K562 (cell line): ENCODE results near the gene PDE9A. TPM values are rescaled to one million over a fixed set of nuclear protein-coding genes. Genes with fewer than 3 reads are reported as not detected.

Source experiments
- ATAC-seq: fragments of 200-7000 bp; cut with Tn5 transposase; 3 replicates; pipeline ENCODE4 v1.9.1; 2020; ENCODE audit warnings: moderate library complexity
- BruUV-seq: library from RNA; stranded (reverse); fragments of 400-500 nt; replicated peaks from 2 replicates; lab custom pipeline; 2021; lab: Mats Ljungman, UMichigan
- CTCF ChIA-PET: fragments of 300-600 bp; formaldehyde crosslinking; extraction: SDS; loops from one replicate; lab custom pipeline; 2021; ENCODE audit warnings: low intra/inter-chr PET ratio; lab: Yijun Ruan, JAX
- POLR2A ChIA-PET: fragments of 300-600, 350-650 bp; sonication (Branson Sonifier 250); formaldehyde crosslinking; extraction: SDS; loops from one replicate; lab custom pipeline; 2021; ENCODE audit warnings: antibody characterized with exemption, inconsistent platforms; lab: Yijun Ruan, JAX
- DNase-seq, 4 experiments: peaks; one replicate each; pipeline versions ENCODE4 v3.0.0 to v3.0.0-alpha.2; 2011 to 2018; ENCODE audit warnings: low spot score in 3 of 4, mixed read lengths in 3 of 4; ENCODE audit errors: extremely low read depth in 1 of 4
- FAIRE-seq: peaks from 2 replicates; lab custom pipeline; 2011; peaks lifted over from hg19 to GRCh38; lab: Jason Lieb, UNC
- H2AFZ ChIP-seq: 2 replicates; pipeline ENCODE4 v1.6.0; 2011; ENCODE audit warnings: low read depth, low read length, control low read depth, inconsistent platforms
- H3K27ac ChIP-seq: fragments of 200-600 bp; 3 replicates; pipeline ENCODE4 v1.8.0; 2011; ENCODE audit warnings: low read depth, mild to moderate bottlenecking, control low read depth, inconsistent platforms, low read length, moderate library complexity, mixed read lengths; ENCODE audit errors: extremely low read depth
- H3K27me3 ChIP-seq, 2 experiments: fragments of 300-600 bp in 1 of 2; 2 replicates in 1 of 2; 3 replicates in 1 of 2; pipeline versions ENCODE4 v1.6.0 to v1.8.0; 2011; ENCODE audit warnings: inconsistent platforms in 2 of 2, low read length in 2 of 2, mild to moderate bottlenecking in 1 of 2, mixed read lengths in 1 of 2, moderate library complexity in 1 of 2; ENCODE audit not compliant: control insufficient read depth in 2 of 2, insufficient read depth in 2 of 2
- H3K36me3 ChIP-seq: fragments of 300-600 bp; 3 replicates; pipeline ENCODE4 v1.8.0; 2011; ENCODE audit warnings: mild to moderate bottlenecking, low read length, inconsistent platforms; ENCODE audit not compliant: control insufficient read depth, insufficient read depth
- H3K4me1 ChIP-seq, 2 experiments: fragments of 200-600 bp in 1 of 2; replicated peaks in 1 of 2; 2 replicates in 1 of 2; 3 replicates in 1 of 2; pipeline versions ENCODE4 v1.5.1 to v1.8.0; 2011; ENCODE audit warnings: inconsistent platforms in 2 of 2, low read length in 2 of 2, mild to moderate bottlenecking in 1 of 2, mixed read lengths in 1 of 2, moderate library complexity in 1 of 2; ENCODE audit not compliant: control insufficient read depth in 2 of 2, insufficient read depth in 2 of 2
- H3K4me2 ChIP-seq: 2 replicates; pipeline ENCODE4 v1.6.1; 2011; ENCODE audit warnings: low read length, control low read depth, inconsistent platforms, mixed read lengths; ENCODE audit not compliant: insufficient read depth
- H3K4me3 ChIP-seq: fragments of 200-600 bp; sonication (generic), shearing (Covaris generic); 2 replicates; pipeline ENCODE4 v1.5.1; 2016; ENCODE audit warnings: control low read depth, inconsistent platforms
- H3K79me2 ChIP-seq: fragments of 200-600 bp; 3 replicates; pipeline ENCODE4 v1.8.0; 2011; ENCODE audit warnings: low read length, inconsistent platforms; ENCODE audit not compliant: control insufficient read depth, insufficient read depth
- H3K9ac ChIP-seq, 2 experiments: 2 replicates each; pipeline versions ENCODE4 v1.6.0 to v1.6.1; 2011; ENCODE audit warnings: low read depth in 2 of 2, low read length in 2 of 2, control low read depth in 1 of 2, inconsistent platforms in 1 of 2, mild to moderate bottlenecking in 1 of 2, mixed read lengths in 1 of 2; ENCODE audit not compliant: insufficient read depth in 1 of 2
- H3K9me1 ChIP-seq: one replicate; pipeline ENCODE4 v1.6.0; 2011; ENCODE audit warnings: inconsistent platforms, mild to moderate bottlenecking, low read length, moderate library complexity; ENCODE audit not compliant: control insufficient read depth, insufficient read depth
- H3K9me3 ChIP-seq: replicated peaks from 2 replicates; pipeline ENCODE4 v1.5.1; 2011; ENCODE audit warnings: low read depth, low read length, inconsistent platforms; ENCODE audit not compliant: control insufficient read depth, insufficient read depth
- H4K20me1 ChIP-seq: replicated peaks from 2 replicates; pipeline ENCODE4 v1.6.1; 2011; ENCODE audit warnings: low read length, inconsistent platforms, mixed read lengths; ENCODE audit not compliant: control insufficient read depth, insufficient read depth
- E2F6 ChIP-seq, 2 experiments: IDR thresholded peaks; 2 replicates each; pipeline ENCODE4 v1.6.1; 2011; ENCODE audit warnings: borderline replicate concordance in 1 of 2, control low read depth in 1 of 2, low read depth in 1 of 2, low read length in 1 of 2, mild to moderate bottlenecking in 1 of 2, mixed read lengths in 1 of 2, moderate library complexity in 1 of 2; ENCODE audit not compliant: insufficient read depth in 1 of 2, insufficient read length in 1 of 2, poor library complexity in 1 of 2, severe bottlenecking in 1 of 2; ENCODE audit errors: extremely low read depth in 1 of 2
- JUND ChIP-seq, 2 experiments: IDR thresholded peaks; 2 replicates in 1 of 2; 3 replicates in 1 of 2; pipeline ENCODE4 v1.6.1; 2011; ENCODE audit warnings: borderline replicate concordance in 2 of 2, low read depth in 2 of 2, low read length in 2 of 2, improper control_type of control experiment in 1 of 2, missing biosample characterization in 1 of 2, missing genetic modification characterization in 1 of 2, missing genetic modification reagents in 1 of 2
- MLX ChIP-seq, 2 experiments: fragments of 450-650 bp in 1 of 2; sonication (generic) in 1 of 2; formaldehyde crosslinking; conservative IDR thresholded peaks; 2 replicates each; pipeline versions ENCODE4 v1.4.0 to v1.8.1; 2020 to 2022; ENCODE audit warnings: mild to moderate bottlenecking in 1 of 2, missing genetic modification reagents in 1 of 2
- MTA3 ChIP-seq: fragments of 450-650 bp; formaldehyde crosslinking; IDR thresholded peaks from 2 replicates; pipeline ENCODE4 v1.6.1; 2017; ENCODE audit warnings: mild to moderate bottlenecking, borderline replicate concordance
- TOE1 ChIP-seq, 2 experiments: fragments of 450-650 bp in 1 of 2; sonication (generic) in 1 of 2; formaldehyde crosslinking in 1 of 2; IDR thresholded peaks; 2 replicates each; pipeline versions ENCODE4 v1.7.1 to v1.8.0; 2016 to 2022; ENCODE audit warnings: borderline replicate concordance in 2 of 2, mild to moderate bottlenecking in 2 of 2, antibody characterized with exemption in 1 of 2, inconsistent platforms in 1 of 2, low read depth in 1 of 2, missing genetic modification reagents in 1 of 2, moderate library complexity in 1 of 2
- ZNF165 ChIP-seq: fragments of 250-450 bp; sonication (Bioruptor Pico); IDR thresholded peaks from 2 replicates; pipeline ENCODE4 v1.4.0; 2020; ENCODE audit warnings: borderline replicate concordance
- WGBS: fragments of 100-300 bp; shearing (Covaris generic); methylation state at CpG from one replicate; pipeline ENCODE4 v1.1.6; 2016; ENCODE audit warnings: low coverage, mixed read lengths; ENCODE audit not compliant: insufficient coverage; ENCODE audit errors: missing lambda C conversion rate; 5-methylcytosine and 5-hydroxymethylcytosine counted together
- in situ Hi-C: fragments of 300-500 bp; cut with MboI; formaldehyde crosslinking; loops from 4 replicates; pipeline ENCODE4 v1.15.0; 2018; ENCODE audit warnings: inconsistent platforms, mixed read lengths
- intact Hi-C: fragments of 100-400 bp; cut with micrococcal nuclease; formaldehyde crosslinking; loops from 2 replicates; pipeline ENCODE4 v1.14.2; 2022
- polyA plus RNA-seq, 8 experiments: library from polyadenylated mRNA; depleted of rRNA in 4 of 8; stranded (reverse) in 5 of 8; unstranded in 3 of 8; fragments of >200 nt; fragmentation: Nextera tagmentation in 2 of 8; fragmentation: Illumina TruSeq in 1 of 8; extraction: Ambion mirVana in 2 of 8; extraction: Trizol in 1 of 8; gene quantifications; 2 replicates each; pipeline versions ENCODE4 v1.2.1 to v1.2.3, GENCODE V29; 2011 to 2014; ENCODE audit warnings: inconsistent platforms in 1 of 8, missing spikeins in 1 of 8
- total RNA-seq, 7 experiments: library from RNA; depleted of rRNA in 6 of 7; stranded (reverse); fragments of >200 nt in 6 of 7; fragmentation: Illumina TruSeq in 2 of 7; extraction: Trizol in 2 of 7; gene quantifications; 2 replicates each; pipeline versions ENCODE4 v1.2.1 to v1.2.3, GENCODE V29; 2011 to 2021; ENCODE audit warnings: low replicate concordance in 1 of 7

PDE9A gene
- total and polyA plus RNA-seq, 9 of the 15 experiments (the other 6 are each of a cell fraction or from before 2014, with no cell fraction given), result 0.07 to 0.27 TPM; not detected in 7

- TF ChIP-seq TOE1 (IDR thresholded peaks at IDR 0.05; ENCODE audit: borderline replicate concordance), result no peak
- no peak for TF ChIP-seq TOE1 (CRISPR knock-in tag; IDR thresholded peaks at IDR 0.05; ENCODE audit: borderline replicate concordance, low read depth)
- no peak for TF ChIP-seq ZNF165 (CRISPR knock-in tag)
- TF ChIP-seq MLX (CRISPR knock-in tag; conservative IDR thresholded peaks at IDR 0.05), result no peak
- no peak for TF ChIP-seq JUND (IDR thresholded peaks at IDR 0.05; ENCODE audit: borderline replicate concordance, low read depth, low read length)
- TF ChIP-seq JUND (tag; IDR thresholded peaks at IDR 0.05; ENCODE audit: borderline replicate concordance, low read depth, low read length), result no peak
These were observed 38.6 kb downstream of the PDE9A start (continued) for GRCh38 chr21:42691901-42692559.

- no TSS peak for BruUV-seq
- Histone ChIP-seq H3K9me3 (no peaks in the 10 kb centered on the region), H3K9me1 (no peaks in the 10 kb centered on the region), H3K27me3 (peaks cover 26 to 74% of the 10 kb centered on the region in 2 experiments), H3K4me2 (no peak overlapping the region), H2AFZ (no peak overlapping the region), H3K4me1 (peaks cover 0 to 8% of the 10 kb centered on the region in 2 experiments; a peak in 2 of 5 replicates), H3K79me2 (no peaks in the 10 kb centered on the region), H3K27ac (no peak overlapping the region), H3K4me3 (no peak overlapping the region), H3K36me3 (no peaks in the 10 kb centered on the region), H3K9ac (no peak overlapping the region), H4K20me1 (peaks cover 17% of the 10 kb centered on the region; the same call in 1 of the 2 replicates)
- ChIA-PET POLR2A (no interaction called here), CTCF (no interaction called here)
- no peak for DNase-seq
- 1% methylated on average over 24 of the region's 24 CpGs for WGBS
- no peak for FAIRE-seq
- in situ Hi-C loops (no loop called here), intact Hi-C loops (no loop called here)
- TF ChIP-seq E2F6 (IDR thresholded peaks at IDR 0.05; ENCODE audit: borderline replicate concordance in 1 of 2, extremely low read depth in 1 of 2, insufficient read depth in 1 of 2, insufficient read length in 1 of 2, low read depth in 1 of 2, low read length in 1 of 2, poor library complexity in 1 of 2, severe bottlenecking in 1 of 2) (peak in 1 of 2 experiments; percentile 18), MTA3 (no peak)
- no peak for ATAC-seq
These were observed 39.3 kb downstream of the PDE9A start for GRCh38 chr21:42692688-42693087.
